HG03460 (cell line): ENCODE measurements around the gene TWF1.
"Not testable (repeated sequence)": the region's sequence is repeated elsewhere in the genome, so short reads cannot be mapped to it uniquely, and the experiment has no call there.

Source experiments
- ATAC-seq: cut with Tn5 transposase; IDR thresholded peaks from one replicate; pipeline ENCODE4 v1.9.1; 2021; ENCODE audit not compliant: unreplicated experiment

Gene TWF1

GRCh38 chr12:43805860-43806736, at the start of gene TWF1:
Gene TWF1 (minus strand): TSS chr12:43806317. CDS start chr12:43806245, 72 bp downstream.
- peak; percentile 93 for ATAC-seq

DNA sequence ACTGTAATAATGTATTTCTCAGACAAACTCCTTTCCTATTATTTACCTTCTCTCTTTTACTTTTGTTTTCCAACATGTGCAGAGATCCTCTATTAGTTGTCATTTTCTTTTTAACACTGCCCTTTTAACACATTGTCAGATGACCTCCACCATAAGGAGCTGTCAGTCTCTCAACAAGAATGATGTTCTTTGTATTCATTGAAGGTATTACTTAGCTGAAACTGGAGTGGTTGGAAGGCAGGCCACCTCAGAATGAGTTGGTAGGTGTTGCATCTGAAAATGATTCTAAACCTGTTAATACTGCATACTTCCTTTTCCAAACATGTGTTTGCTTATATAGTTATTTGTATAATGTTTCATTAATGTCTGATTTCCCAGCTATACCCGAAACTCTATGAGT, 46.6 kb upstream of the TWF1 start:
- ATAC-seq = no peak

GRCh38 chr12:43848786-43849185, 42.7 kb upstream of the TWF1 start:
- no peak for ATAC-seq

GRCh38 chr12:43848226-43848507, 42.0 kb upstream of the TWF1 start:
- no peak for ATAC-seq

GRCh38 chr12:43847425-43848225, 41.5 kb upstream of the TWF1 start:
- ATAC-seq = not testable (repeated sequence)

DNA sequence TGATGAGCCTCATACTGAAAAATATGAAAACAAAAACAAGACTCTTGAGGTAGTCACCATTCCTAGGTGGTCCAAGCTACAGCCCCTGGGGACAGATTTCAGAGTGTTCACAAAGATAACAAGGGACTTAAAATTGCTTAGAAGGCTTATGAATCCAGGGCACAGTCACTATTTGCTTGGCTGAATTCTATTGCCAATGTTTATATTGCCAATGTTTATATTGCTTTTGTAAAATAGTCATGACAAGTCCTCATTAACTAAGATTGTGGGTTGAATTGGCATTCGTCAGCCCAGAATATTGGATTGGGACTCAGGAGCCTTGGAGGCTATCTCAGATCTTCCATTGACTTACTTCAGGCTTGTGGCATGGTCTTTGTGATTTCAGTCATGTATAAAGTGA, 36.1 kb upstream of the TWF1 start:
- ATAC-seq = no peak

- ATAC-seq = no peak
Measured at GRCh38 chr12:43841253-43841652, 35.1 kb upstream of the TWF1 start.

DNA sequence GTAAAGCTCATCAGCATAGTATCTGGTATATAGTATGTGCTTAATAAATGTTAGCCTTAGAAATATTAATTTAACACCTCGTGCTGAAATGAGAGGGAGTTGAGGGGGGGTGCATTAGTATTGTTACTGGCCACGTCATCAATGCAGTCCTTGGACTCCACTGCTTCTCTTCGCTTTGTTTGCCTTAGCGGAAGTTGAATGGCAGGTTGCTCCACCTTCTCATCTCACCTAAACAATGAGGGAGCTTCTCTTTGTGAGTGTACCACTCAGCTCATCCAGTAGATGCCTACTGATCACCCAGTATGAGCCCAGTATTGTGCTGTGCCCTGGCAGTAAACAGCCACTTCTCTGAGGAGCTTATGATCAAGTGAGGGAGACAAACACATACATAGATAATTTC, 34.2 kb upstream of the TWF1 start:
- ATAC-seq = no peak

GRCh38 chr12:43836475-43836989, 30.4 kb upstream of the TWF1 start:
- ATAC-seq = peak; percentile 18

- ATAC-seq = peak; percentile 79
Measured at GRCh38 chr12:43835656-43836474, 29.7 kb upstream of the TWF1 start, which contains the start of gene TMEM117. Gene TMEM117 (plus strand): TSS chr12:43836081.

GRCh38 chr12:43835264-43835655, 29.1 kb upstream of the TWF1 start:
- ATAC-seq = no peak

DNA sequence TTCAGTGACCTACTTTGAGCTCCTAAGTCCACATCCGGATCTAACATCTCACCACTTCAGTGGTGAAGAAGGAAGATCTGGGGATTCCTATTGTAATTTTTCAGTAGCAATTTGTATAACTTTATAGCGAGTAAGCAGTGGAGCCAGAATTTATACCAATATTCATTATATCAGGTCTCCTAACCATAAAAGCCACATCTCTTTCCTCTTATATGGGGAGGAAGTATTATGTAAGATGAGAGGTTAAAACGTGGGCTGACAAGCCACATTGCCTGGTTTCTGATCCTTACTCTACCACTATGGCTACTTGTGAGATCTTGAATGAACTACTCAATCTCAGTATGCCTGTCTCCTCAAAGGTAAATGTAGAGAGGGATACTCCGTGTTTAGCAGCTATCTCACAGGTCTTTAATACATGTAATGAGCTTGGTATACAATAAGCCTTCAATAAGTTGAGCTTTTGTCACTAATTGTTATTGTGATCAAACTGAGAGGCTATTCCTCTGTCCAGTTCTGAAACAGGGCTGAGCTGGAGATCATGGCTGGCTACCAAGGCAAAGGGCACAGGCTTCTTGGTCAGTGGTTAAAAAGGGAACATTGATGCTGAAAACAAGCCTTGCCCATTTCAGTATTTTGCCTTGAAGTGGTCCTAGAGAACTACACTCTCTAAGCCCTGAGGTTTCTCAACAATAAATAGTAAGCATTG, 26.5 kb upstream of the TWF1 start:
- ATAC-seq = no peak

GRCh38 chr12:43827093-43827492, 21.0 kb upstream of the TWF1 start:
- ATAC-seq = no peak

DNA sequence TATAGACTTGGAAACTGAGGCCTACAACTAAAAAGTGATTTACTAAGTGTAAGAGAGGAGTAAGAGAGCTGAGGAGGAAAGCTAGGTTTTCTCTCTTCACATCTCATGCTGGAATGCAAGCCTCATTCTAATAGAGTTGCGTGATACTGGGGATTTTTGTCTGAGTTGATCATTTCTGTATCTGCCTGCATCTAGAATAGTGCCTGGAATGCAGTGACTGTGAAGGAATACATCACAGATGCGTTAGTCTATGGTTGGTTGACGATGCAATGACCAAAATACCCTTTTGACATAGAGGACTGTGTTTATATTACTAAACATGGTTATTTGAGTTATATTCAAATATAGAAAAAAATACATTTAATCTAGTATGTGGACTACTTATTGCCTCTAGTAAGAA, 20.6 kb upstream of the TWF1 start:
- no peak for ATAC-seq

DNA sequence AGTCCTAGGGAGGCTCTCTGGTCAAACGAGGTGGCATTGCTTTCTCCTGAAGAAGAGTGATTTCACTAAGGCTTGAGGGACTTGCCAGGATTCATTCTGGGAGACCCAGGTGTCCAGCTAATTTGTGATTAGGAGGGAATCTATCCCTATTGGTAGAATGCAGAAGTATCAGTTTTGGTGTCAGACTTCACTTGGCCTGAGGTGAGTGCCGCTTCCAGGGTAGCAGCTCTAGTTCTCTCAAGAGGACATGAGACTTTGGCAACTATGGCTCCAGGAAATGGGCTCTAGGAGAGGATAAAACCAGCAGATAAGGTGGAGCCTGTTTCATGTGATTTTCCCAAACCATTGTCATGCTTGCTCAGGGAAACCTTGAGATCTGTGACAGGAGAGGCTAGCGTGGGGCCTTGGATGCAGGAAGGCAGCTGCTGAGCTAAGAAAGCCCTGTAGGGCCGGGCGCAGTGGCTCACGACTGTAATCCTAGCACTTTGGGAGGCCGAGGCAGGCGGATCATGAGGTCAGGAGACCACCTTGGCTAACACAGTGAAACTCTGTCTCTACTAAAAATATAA, 18.2 kb upstream of the TWF1 start:
- ATAC-seq = no peak

GRCh38 chr12:43816168-43816567, 10.1 kb upstream of the TWF1 start:
- no peak for ATAC-seq

GRCh38 chr12:43815416-43815815, 9.3 kb upstream of the TWF1 start:
- no peak for ATAC-seq

DNA sequence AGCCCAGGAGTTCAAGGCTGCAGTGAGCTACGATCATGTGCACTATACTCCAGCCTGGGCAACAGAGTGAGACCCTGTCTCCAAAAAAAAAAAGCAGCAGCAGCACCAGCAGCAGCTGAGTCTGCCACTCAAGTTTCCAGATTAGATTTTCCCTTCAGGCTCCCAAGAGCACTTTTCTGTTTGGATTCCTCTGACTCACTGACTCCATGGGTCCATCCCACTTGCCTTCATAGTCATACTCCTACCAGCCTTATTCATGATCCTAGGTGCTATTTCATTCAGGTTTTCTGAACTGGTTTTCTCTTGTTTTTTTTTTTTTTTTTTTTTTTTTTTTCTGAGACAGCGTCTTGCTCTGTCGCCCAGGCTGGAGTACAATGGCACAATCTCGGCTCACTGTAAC, 6.8 kb upstream of the TWF1 start:
- ATAC-seq = no peak

- no peak for ATAC-seq
Measured at GRCh38 chr12:43812057-43812456, 5.9 kb upstream of the TWF1 start.

DNA sequence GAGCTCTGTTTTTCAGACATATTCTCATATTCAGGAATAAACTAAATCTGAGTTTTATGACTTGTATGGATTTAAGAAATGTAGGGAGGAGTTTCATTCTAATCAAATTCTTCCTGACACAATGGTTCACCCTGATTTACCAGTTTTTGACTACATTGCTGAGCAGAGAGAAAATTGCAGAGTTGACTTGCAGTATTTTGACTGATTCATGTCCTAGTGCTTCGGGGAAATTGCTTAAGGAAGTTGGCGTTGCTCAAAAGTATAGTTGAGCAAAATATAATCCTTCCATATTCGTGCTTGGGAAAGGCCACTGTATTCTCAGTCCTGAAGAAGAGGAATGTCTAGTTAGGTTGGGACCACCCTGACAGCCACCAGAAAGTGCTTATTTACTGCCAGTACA, 1.3 kb upstream of the TWF1 start:
- no peak for ATAC-seq
